Measurements from ENCODE around the gene DGLUCY.
"Not testable (repeated sequence)": the region's sequence is repeated elsewhere in the genome, so short reads cannot be mapped to it uniquely, and the experiment has no call there.

Gene DGLUCY

GRCh38 chr14:91123201-91123600, 9.3 kb downstream of the DGLUCY start:
- no peaks in the 10 kb centered on the region for H3K9me3 ChIP-seq (ENCODE audit: control insufficient read depth, insufficient read depth, low read depth, low read length)
- no peaks in the 10 kb centered on the region for H3K4me1 ChIP-seq (ENCODE audit: control insufficient read depth, insufficient read depth, low read length)
- ChIA-PET CTCF (no interaction called here), POLR2A (no interaction called here)
- H3K4me3 ChIP-seq (ENCODE audit: low read depth, low read length), result no peak overlapping the region
- peaks cover 0 to 12% of the 10 kb centered on the region in 2 experiments; a peak in 2 of 3 replicates for H3K36me3 ChIP-seq (ENCODE audit: control insufficient read depth in 2 of 2, insufficient read depth in 1 of 2, low read length in 2 of 2)
- TF ChIP-seq SP2 (tag by site-specific recombination; IDR thresholded peaks at IDR 0.05) (no peak), PRDM4 (tag by site-specific recombination; IDR thresholded peaks at IDR 0.05) (no peak), ZNF426 (tag by site-specific recombination; IDR thresholded peaks at IDR 0.05) (no peak), ZNF202 (tag by site-specific recombination; IDR thresholded peaks at IDR 0.05; ENCODE audit: borderline replicate concordance) (no peak), ZNF501 (tag by site-specific recombination; IDR thresholded peaks at IDR 0.05) (no peak), ZNF433 (tag by site-specific recombination; IDR thresholded peaks at IDR 0.05; ENCODE audit: low read depth) (no peak), ZNF121 (tag by site-specific recombination; IDR thresholded peaks at IDR 0.05) (no peak), OVOL3 (tag by site-specific recombination; IDR thresholded peaks at IDR 0.05) (no peak)
- no peak overlapping the region for H3K27ac ChIP-seq (ENCODE audit: extremely low read depth, low read depth, low read length)

- POLR2A ChIA-PET; H3K9me3 ChIP-seq (ENCODE audit: control insufficient read depth, insufficient read depth, low read depth, low read length); CTCF ChIA-PET; H3K4me1 ChIP-seq (ENCODE audit: control insufficient read depth, insufficient read depth, low read length); H3K4me3 ChIP-seq (ENCODE audit: low read depth, low read length); H3K27ac ChIP-seq (ENCODE audit: extremely low read depth, low read depth, low read length): not testable (repeated sequence)
- peaks cover 0 to 12% of the 10 kb centered on the region in 2 experiments; a peak in 2 of 3 replicates for H3K36me3 ChIP-seq (ENCODE audit: control insufficient read depth in 2 of 2, insufficient read depth in 1 of 2, low read length in 2 of 2)
Measured at GRCh38 chr14:91124406-91125270, 10.8 kb downstream of the DGLUCY start.

GRCh38 chr14:91125271-91125660, 11.4 kb downstream of the DGLUCY start:
- H3K4me3 ChIP-seq (ENCODE audit: low read depth, low read length), result no peak overlapping the region
- TF ChIP-seq ZNF174 (tag by site-specific recombination; IDR thresholded peaks at IDR 0.05) (no peak), ZNF610 (tag by site-specific recombination; IDR thresholded peaks at IDR 0.05; ENCODE audit: borderline replicate concordance) (no peak), ZNF488 (tag by site-specific recombination; IDR thresholded peaks at IDR 0.05) (no peak), ZNF449 (tag by site-specific recombination; IDR thresholded peaks at IDR 0.05) (no peak)
- no peaks in the 10 kb centered on the region for H3K9me3 ChIP-seq (ENCODE audit: control insufficient read depth, insufficient read depth, low read depth, low read length)
- no peak overlapping the region for H3K27ac ChIP-seq (ENCODE audit: extremely low read depth, low read depth, low read length)
- ChIA-PET CTCF (no interaction called here), POLR2A (no interaction called here)
- H3K36me3 ChIP-seq (ENCODE audit: control insufficient read depth in 2 of 2, insufficient read depth in 1 of 2, low read length in 2 of 2), result peaks cover 2 to 12% of the 10 kb centered on the region in 2 experiments; a peak in 2 of 3 replicates
- H3K4me1 ChIP-seq (ENCODE audit: control insufficient read depth, insufficient read depth, low read length), result no peaks in the 10 kb centered on the region

GRCh38 chr14:91125801-91126200, 11.9 kb downstream of the DGLUCY start:
- Histone ChIP-seq H3K9me3 (ENCODE audit: control insufficient read depth, insufficient read depth, low read depth, low read length) (no peaks in the 10 kb centered on the region), H3K36me3 (ENCODE audit: control insufficient read depth in 2 of 2, insufficient read depth in 1 of 2, low read length in 2 of 2) (peaks cover 7 to 12% of the 10 kb centered on the region in 2 experiments; a peak in 2 of 3 replicates), H3K4me1 (ENCODE audit: control insufficient read depth, insufficient read depth, low read length) (no peaks in the 10 kb centered on the region), H3K27ac (ENCODE audit: extremely low read depth, low read depth, low read length) (no peak overlapping the region), H3K4me3 (ENCODE audit: low read depth, low read length) (no peak overlapping the region)
- ChIA-PET POLR2A (no interaction called here), CTCF (interaction anchor here (0.6 to 0.7 kb wide), 2 partner anchors 45 to 223 kb away, joined by 3 read pairs; no protein-coding TSS in a partner anchor)
- TF ChIP-seq ZNF280D (tag by site-specific recombination; IDR thresholded peaks at IDR 0.05), result no peak
- no peak for TF ChIP-seq YY1 (tag by site-specific recombination; IDR thresholded peaks at IDR 0.05)
- TF ChIP-seq ZNF174 (tag by site-specific recombination; IDR thresholded peaks at IDR 0.05), result no peak
- no peak for TF ChIP-seq ZBTB26 (tag by site-specific recombination; optimal IDR thresholded peaks at IDR 0.05)
- no peak for TF ChIP-seq SP7 (tag by site-specific recombination; IDR thresholded peaks at IDR 0.05)
